ENCODE data around the gene CMIP. TPM values are rescaled to one million over a fixed set of nuclear protein-coding genes. Genes with fewer than 3 reads are reported as not detected.

The CMIP gene
- total RNA-seq, 1 experiment from 2014 or later: 4.9 TPM

DNA sequence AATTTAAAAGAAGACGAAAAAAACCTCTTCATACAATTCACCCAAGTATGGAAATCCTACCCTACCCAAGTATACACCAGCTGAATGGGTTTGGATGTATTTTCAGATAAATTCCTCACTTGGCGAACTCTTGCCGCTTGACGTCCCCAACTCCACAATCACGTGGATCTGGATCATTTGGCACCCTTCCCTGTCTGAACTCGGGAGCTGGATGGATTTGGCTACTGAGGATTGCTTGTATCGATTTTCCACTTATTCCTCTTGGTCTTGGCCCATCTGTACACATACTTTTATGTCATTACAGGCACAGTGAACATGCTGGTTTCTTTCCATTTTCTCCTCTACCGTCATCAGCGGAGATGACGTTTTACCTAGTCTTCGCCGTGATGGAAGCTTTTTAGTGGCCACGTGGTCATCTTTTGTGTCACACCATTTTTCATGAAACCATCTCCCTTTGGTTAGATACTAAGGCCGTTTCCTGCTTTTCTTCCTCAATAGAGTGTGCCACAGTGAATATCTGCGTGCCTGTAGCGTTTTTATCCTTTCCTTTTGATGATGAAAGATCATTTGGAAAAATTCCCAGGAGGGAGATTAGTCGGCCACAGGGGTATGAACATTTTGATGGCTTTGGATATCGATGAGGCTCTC lies 47.1 kb downstream of the CMIP start:
- no peak for DNase-seq (ENCODE audit: extremely low read depth, low read depth)

DNA sequence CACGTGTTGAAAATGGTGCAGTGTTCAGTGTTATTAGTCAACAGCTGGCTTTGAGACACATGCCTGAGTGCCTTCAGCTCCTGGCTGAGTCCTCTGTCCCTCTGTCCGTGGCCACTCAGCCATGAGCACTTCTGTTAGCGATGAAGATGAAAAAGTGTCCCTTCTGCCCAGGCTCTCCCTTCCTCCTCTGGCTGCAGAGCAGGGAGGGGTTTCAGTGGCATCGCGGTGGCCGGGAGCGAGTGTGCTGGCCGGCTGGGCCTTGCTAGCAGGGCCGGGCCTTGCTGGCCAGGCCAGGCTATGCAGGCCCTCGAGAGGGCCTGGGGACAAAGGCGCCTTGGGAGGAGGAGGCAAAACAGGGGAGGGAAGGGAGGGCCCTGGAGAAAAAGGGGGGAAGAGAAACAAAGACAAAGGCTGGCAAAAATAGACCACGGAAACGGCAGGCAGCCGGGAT lies 47.7 kb downstream of the CMIP start:
- no peak for DNase-seq (ENCODE audit: extremely low read depth, low read depth)

DNA sequence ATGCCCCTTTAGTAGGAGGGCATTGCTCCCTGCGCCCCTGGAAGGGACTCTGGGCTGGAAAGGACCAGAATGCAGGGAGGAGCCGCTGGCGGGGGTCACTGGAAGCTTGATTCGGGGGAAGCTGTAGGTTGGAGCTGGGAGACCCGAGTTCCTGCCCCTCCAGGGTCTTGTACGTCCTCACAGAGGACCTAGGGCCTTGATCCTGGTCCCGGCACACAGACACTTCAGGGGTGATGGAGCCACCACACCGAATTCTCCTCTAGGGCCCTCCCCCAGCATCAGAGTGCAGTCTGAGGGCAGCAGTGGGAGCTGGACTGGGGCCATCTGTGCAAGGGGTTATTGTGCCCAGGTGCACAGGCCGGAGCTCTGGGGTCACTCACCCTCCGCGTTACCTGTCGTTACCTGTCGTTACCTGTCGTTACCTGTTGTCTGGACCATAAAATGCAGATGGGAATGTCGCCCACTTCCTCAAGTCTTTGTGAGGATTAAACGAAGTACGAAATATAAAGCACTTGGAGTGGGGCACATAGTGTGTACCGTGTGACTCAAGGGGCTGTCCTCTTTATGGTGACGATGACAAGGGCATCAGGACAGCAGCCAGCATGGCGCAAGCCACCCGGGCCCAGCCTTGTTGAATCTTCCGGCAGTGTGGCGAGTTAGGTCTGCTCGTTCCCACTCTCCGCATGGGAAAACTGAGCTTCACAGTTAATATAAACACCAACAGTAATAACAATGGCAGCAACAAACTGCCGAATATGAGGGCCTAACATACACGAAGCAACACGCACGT lies 48.6 kb downstream of the CMIP start:
- no peak for DNase-seq (ENCODE audit: extremely low read depth, low read depth)

GRCh38 chr16:81493755-81494433 lies 49.3 kb downstream of the CMIP start:
- no peak for DNase-seq (ENCODE audit: extremely low read depth, low read depth)

DNA sequence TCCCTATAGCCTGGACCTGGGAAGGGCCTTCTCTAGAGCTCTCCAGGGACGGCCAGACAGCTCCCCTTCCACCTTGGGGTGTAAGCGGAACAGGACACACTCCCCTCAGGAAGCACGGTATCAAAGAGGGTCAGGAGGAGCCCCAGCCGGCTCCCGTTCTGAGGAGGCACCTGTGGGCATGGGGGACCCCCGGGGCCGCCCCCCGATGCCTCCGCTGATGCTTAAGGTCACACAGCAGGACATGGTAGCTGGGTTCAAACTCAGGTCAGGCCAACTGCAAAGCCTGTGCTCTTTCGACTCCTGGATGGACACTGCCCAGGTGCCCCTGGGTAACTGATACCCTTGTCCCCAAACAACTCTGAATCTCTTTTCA lies 49.8 kb downstream of the CMIP start:
- DNase-seq (ENCODE audit: extremely low read depth, low read depth): no peak

GRCh38 chr16:81494888-81495287 lies 50.3 kb downstream of the CMIP start:
- no peak for DNase-seq (ENCODE audit: extremely low read depth, low read depth)

DNA sequence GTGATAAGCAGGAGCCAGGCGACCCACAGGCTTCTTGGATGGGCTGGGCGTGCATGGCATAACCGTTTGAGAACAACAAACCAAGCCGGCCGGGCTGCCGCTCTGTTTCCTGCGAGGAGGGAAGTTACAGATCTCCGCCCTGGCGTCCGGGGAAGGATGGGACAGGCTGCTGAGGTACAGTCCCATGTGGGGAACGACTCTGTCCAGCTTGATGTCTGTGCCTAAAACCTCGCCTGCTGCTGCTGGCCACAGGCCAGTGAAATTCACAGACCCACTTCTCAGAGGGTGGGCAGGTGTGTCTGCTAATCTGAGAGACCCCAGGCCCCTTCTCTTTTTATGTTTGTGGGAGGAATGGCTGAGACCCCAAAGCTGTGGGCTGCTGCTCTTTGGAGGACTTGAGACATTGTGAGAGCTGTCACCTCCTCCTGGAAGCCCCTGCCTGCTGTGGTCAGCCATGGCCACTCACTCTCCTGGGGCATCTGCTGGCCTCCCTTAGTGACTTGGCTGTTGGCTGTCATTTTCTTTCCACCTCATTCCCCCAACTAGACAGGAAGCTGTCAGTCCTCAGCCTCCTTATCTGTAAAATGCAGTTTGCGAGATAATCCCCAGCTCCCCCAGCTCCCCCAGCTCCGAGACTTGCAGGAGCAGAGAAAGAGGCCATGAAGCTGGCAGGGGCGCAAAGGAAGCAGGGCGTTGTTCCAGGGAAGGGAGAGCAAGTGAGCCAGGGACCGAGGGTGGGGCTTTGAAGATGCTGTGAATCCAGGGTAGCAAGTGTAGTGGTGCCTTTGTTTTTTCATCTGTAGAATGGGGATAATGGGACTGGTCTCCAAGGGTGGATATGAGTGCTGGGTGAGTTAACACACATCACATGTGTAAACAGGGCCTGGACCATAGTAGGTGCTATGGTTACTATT lies 51.0 kb downstream of the CMIP start:
- no peak for DNase-seq (ENCODE audit: extremely low read depth, low read depth)

GRCh38 chr16:81496321-81496720 lies 51.7 kb downstream of the CMIP start:
- DNase-seq (ENCODE audit: extremely low read depth, low read depth): no peak

DNA sequence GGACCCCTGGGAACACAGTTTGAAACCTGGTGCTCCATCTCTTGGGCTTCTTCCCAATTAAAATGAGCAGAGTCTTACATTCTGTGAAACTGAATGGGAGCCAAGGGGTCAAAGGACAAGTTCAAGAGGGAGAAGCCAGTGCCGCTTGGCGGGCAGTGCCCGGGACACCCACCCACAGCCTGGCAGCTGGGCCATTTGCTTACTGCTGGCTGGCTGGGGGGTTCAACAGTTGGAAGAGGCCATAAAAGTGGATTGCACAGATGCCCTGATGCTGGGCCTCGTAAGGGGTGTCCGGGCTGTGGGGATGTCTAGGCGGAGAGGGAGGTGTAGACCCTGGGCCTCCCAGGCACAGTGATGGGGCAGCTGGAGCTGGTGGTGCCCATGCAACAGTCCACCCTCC lies 52.1 kb downstream of the CMIP start:
- DNase-seq (ENCODE audit: extremely low read depth, low read depth): no peak

- no peak for DNase-seq (ENCODE audit: extremely low read depth, low read depth)
These were observed 53.1 kb downstream of the CMIP start for GRCh38 chr16:81497690-81498089.

GRCh38 chr16:81498351-81498750 lies 53.7 kb downstream of the CMIP start:
- DNase-seq (ENCODE audit: extremely low read depth, low read depth): no peak

DNA sequence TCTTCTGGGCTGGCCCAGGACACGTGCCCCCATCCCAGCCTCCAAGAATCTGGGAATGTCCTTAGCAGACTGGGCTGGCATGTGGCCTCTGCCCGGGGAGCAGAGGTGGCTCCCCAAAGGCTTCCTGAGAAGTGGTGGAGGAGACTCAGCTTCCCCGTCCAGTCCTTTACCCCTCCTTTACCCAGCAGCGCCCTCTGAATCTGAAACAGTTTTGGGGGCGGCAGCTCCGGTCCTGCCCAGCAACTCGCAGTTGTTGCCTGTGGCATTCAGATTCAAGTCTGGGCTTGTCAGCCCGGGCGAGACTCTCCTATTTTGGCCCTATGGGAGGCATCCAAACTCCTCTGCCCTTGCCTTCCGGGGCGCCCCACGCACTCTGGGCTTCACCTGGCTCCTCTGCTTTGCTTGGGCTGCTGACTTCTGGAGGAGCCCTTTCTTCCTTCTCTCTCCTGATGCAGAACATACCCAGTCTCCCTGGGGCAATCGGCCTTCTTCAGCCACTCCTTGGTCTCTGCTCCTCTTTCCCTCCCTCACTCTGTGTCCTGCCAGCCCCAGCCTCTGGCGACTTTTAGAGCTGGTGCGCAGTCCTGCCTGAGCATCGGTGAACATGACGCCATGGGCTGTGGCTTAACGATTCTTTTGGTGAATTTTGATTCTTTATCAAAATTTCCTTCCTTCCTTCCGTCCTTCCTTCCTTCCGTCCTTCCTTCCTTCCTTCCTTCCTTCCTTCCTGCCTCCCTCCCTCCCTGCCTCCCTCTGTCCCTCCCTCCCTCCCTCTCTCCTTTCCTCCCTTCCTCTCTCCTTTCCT lies 55.2 kb downstream of the CMIP start:
- DNase-seq (ENCODE audit: extremely low read depth, low read depth): no peak

DNA sequence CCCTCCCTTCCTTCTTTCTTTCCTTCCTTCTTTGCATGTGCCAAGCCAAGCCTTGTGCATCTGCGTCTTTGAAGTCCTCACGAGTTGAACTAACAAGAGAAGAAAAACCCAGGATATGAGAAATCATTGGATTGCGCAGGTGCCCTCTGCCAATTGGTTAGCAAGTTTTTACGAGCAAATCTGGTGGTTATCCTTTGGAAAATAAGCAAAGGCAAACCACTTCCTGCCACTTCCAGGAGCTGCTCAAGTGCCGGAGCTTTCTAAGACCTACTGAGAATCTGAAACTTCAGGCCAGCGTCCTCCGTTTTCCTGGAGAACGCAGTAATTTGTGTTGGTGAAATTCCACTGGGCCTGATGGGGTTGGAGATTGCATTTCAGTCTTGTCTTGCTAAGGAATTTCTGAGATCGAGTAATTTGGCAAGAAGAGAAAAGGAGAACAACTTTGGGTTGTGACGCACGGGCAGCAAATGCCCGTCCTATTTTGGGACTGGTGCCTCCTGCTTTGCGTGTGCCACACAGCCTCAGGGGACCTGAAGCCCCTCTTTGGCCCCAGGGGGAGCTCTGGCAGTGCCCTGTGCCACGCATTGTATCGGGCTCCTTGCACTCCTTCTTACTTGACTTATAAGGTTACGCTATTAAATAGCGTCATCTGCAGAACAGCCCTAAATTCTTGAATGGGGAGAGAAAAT lies 56.4 kb downstream of the CMIP start:
- DNase-seq (ENCODE audit: extremely low read depth, low read depth): no peak

- no peak for DNase-seq (ENCODE audit: extremely low read depth, low read depth)
These were observed 57.9 kb downstream of the CMIP start for GRCh38 chr16:81502396-81503070.

GRCh38 chr16:81505011-81505661 lies 60.5 kb downstream of the CMIP start:
- no peak for DNase-seq (ENCODE audit: extremely low read depth, low read depth)

- no peak for DNase-seq (ENCODE audit: extremely low read depth, low read depth)
These were observed 64.8 kb downstream of the CMIP start for GRCh38 chr16:81509404-81509803.

DNA sequence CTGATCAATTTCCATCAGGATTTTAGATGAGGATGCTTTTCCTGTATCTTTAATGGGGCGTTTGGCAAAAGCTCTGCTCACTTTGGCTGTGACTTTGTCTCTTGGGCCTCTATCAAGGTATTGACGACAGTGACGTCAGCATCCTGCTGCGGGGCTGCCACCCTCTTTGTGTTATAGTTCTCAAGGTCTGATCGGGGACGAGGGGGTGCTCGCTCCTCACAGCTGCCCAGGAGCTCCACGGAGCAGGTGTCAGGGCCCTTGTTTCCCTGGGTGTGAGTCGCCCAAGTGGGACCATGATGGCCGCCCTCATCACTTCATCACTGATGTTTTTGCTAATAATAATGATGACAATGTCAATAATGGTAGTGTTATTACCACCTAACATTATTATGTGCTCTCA lies 65.4 kb downstream of the CMIP start:
- no peak for DNase-seq (ENCODE audit: extremely low read depth, low read depth)

- DNase-seq (ENCODE audit: extremely low read depth, low read depth): no peak
These were observed 66.8 kb downstream of the CMIP start for GRCh38 chr16:81511371-81511770.

Measured in NCI-H460 (cell line).